HG02798 (cell line): ENCODE measurements around the gene CDKN2B.
"Not testable (repeated sequence)": the region's sequence is repeated elsewhere in the genome, so short reads cannot be mapped to it uniquely, and the experiment has no call there.

Source experiments
- ATAC-seq: cut with Tn5 transposase; IDR thresholded peaks from one replicate; pipeline ENCODE4 v1.9.1; 2021; ENCODE audit warnings: mild to moderate bottlenecking; ENCODE audit not compliant: unreplicated experiment, poor library complexity

CDKN2B gene, protein sequence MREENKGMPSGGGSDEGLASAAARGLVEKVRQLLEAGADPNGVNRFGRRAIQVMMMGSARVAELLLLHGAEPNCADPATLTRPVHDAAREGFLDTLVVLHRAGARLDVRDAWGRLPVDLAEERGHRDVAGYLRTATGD

DNA sequence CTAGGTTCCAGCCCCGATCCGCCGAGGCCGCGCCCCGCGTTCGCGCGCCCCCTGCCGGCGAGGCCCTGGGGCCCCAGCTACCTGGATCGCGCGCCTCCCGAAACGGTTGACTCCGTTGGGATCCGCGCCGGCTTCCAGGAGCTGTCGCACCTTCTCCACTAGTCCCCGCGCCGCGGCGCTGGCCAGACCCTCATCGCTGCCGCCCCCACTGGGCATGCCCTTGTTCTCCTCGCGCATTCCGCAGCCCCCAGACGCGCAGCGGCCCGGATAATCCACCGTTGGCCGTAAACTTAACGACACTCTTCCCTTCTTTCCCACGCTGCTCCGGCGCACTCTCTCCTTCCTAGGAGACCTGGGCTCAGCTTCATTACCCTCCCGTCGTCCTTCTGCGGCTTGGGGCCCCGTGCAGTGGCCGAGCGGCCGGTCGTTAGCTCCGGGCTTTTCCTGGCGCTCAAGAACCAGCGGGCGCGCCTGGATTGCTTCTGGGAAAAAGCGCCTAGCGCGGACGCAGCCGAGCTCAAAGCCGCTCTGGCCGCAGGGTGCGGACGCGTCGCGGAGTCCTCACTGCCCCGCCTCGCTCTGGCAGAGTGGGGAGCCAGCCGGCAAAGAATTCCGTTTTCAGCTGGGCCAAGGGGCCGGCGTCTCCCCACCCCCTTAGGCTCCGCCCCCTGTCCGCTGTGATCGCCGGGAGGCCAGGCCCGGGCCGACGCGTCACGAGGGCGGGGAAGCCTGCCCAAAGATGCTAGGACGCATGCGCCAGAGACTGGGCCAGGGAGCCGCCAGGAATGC lies at the start of gene CDKN2B:
CDKN2B (minus strand) TSS at position 589 of the 789 bp plus-strand sequence; CDS start at position 237, 352 bp downstream.
- peak; percentile 96 for ATAC-seq

DNA sequence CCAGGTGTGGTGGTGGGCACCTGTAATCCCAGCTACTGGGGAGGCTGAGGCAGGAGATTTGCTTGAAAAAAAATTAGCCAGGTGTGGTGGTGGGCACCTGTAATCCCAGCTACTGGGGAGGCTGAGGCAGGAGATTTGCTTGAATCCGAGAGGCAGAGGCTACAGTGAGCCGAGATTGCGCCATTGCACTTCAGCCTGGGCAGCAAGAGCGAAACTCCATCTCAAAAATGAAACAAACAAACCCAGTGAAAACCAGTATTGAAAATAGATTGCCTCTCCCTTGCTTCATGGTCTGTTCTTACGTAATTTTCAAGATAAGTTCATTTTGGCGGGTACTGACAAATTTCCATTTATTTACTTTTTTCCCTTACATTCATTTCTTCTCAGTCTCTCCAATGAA lies 48.9 kb upstream of the CDKN2B start:
- ATAC-seq = not testable (repeated sequence)

DNA sequence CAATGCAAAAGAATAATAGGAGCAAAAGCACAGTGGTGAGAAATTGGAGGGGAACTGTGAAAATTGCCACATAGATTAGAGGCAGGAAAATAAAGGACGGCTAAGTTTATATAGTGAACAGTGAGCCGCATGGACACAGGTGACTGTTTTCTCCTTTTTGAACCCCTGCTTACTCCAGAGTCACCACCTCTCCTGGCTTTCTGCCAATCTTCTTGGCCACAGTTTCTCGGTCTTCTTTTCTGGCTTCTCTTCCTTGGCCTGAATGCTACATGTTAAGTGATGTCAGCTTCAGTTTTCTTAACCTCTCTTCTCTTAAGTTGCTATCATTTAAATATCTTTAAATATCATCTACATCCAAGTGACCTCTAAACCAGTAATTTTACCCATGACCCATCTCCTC lies 47.3 kb upstream of the CDKN2B start:
- ATAC-seq = no peak

DNA sequence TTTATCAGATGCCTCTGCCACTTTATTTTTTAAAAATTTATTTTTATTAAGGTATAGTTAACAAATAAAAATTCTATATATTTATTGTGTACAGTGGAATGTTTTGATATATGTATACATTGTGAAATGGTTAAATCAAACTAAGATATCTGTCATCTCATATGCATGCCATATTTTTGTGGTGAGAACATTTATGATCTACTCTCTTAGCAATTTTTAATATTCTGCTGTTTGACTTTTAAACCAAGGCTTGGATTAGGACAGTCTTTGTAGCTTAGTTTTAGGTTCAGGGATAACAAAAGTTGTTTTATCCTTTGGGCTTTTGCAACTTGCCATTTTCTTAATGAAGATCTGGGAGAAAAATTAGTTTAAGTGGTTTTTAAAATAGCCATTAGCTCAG lies 46.0 kb upstream of the CDKN2B start:
- no peak for ATAC-seq

DNA sequence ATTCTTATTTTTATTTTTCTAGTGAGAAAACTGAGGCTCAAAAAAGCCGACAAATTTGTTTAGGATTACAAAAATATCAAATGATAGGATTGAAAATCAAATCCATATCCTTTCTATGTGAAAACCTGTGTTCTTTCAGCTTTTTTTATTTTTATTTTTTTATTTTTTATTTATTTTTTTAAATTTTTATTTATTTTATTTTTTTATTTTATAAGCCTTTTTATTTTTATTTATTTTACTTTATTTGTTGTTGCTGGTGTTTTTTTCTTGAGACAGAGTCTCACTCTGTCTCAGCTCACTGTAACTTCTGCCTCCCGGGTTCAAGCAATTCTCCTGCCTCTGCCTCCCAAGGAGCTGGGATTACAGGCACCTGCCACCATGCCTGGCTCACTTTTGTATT lies 45.4 kb upstream of the CDKN2B start:
- no peak for ATAC-seq

DNA sequence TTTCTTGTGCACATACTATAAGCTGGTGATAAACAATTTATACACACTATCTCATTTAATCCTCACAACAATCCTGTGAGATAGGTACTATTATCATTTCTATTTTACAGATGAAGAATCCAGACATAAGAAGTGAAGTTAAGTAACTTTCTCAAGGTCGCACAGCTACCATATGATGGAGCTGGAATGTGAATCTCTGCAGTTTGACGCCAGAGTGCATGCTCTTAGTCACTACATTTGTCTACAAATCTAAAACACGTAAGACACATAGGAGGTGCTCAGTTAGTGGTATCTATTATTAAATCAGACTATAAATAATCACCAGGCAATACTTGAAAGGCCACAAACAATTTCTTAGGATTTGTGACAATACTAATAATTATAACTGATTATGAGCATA lies 45.0 kb upstream of the CDKN2B start:
- ATAC-seq = no peak

DNA sequence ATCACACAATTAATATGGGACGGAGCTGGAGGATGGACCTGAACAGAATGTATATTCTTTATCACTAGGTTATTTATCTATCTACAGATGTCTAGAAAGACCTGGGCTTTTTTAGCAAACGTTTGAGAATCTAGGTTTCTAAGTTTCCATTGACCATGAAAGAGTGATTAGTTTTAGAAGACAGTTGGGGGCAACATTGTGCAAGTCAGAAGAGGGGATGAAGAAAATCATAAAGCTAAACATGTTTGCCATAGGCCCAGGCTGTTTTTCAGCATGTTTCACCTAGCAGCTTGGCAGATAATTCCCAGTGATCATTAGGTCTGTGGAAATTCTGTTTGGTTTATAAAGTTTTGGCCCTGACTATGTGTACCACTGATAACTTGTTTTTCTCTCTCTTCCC lies 44.1 kb upstream of the CDKN2B start:
- no peak for ATAC-seq

DNA sequence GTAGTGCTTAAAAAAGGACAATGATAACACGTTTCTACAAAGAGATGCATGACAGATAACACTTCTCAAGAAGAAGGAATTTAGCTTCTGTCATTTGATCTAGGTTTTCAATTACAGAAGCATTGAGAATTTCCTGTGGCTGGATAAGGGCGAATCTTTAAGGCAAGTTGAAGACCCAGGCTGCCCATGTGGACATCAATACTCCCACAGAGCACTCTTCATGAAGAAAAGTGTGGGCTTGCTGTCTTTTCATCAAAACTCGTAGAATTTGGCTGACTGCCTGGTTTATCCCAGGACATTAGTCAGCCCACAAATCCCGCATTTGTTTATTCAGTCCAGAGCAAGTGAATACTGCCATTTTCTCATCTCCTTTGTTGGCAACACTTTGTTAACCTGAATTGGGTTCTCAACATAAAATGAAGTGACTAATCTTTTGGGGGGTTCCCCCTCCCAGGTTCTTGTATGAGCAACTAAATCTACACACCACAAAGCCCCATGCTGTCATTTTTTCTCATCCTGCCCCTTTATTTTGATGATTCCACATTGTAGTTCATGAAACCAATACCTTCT lies 43.4 kb upstream of the CDKN2B start:
- peak; percentile 39 for ATAC-seq

DNA sequence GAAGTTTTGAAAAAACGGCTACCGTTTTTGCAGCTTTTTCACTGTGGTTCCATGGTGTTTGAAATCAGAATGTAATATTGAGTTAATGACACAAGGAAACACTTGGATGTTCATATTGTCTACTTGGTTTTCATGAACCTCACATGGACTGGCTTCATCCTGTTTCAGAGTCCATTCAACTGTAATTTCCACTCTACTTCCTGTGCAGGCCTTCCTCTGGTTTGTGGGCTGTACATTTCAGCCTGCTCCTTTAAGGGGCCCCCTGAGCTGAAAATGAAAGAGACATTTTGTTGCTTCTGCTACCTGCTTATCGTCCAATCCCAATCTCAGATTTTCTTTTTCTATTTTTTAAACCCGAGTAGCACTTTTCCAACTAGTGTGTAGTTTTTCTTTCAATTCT lies 41.8 kb upstream of the CDKN2B start:
- ATAC-seq = peak; percentile 65

DNA sequence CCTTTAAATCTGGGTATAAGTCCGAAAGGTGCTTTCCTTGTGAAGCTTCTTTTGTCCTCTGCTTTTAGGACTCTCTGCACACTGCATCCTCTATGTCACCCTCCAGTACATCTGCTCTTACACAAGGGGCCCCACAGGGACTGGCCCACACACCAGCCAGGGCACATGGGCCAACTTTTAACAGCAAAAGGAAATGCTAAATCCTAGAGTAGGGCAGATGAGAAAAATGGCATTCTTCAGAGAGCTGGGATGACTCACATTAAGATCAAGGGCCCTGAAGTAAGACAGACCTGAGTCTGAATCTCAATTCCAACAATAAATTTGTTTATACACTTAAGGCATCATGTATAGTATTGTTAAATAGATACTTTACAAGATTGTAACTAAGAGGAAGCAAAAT lies 40.3 kb upstream of the CDKN2B start:
- ATAC-seq = no peak

DNA sequence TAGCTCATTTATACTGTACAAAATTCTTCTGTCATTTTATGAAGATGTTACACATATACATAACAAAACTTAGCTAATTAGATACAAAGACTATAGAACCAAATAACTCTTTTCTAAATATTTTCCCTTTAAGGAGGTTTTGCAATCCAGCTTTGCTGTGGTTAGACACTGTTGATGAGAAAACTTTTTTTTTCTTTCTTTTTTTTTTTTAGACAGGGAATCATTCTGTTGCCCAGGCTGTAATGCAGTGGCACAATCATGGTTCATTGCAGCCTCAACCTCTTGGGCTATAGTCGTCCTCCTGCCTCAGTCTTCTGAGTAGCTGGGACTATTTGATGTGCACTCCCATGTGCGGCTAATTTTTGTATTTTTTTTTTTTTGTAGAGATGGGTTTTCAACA lies 38.5 kb upstream of the CDKN2B start:
- ATAC-seq = no peak

DNA sequence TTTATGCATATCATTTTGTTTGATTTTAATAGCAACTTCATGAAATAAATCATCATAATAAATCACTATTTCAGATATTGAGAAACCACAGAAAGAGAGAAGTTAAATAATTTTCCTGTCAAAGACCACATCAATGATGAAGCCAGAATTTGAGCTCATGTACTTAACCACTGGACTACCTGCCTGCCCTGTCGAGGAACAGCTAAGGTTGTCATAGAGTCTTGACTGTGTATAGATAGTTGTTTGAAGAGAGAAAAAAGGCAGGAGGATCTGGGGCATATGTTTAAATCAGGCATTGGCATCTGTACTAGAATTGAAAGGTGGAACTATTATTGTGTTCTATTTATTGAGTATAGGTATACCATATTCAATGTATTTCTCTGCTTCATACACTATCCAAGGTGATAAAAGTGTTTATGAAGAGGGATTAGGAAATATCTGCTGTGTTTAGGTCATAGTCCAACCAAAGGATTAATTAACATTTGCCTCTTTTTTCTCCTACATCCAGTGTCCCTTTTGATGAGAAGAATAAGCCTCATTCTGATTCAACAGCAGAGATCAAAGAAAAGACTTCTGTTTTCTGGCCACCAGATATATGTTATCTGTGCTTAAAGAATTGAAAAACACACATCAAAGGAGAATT lies 37.3 kb upstream of the CDKN2B start:
- no peak for ATAC-seq

DNA sequence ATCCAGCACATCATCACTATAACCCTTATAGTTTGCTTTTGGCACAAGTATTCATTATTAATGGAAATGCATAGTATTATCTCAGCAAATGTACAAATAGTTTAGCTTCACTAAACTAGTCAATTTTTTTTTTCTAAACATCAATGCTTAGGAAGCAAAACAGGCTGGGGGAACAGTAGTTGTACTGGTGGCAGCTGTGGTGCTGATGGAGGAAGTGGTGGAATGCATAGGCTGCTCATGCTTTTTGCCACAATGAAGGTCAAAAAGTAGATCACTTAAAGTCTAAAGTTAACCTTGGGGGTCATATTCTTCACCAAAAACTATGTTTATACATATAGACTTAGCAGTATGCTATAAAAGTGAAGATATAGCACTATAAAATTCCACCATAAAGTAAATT lies 36.3 kb upstream of the CDKN2B start:
- no peak for ATAC-seq

DNA sequence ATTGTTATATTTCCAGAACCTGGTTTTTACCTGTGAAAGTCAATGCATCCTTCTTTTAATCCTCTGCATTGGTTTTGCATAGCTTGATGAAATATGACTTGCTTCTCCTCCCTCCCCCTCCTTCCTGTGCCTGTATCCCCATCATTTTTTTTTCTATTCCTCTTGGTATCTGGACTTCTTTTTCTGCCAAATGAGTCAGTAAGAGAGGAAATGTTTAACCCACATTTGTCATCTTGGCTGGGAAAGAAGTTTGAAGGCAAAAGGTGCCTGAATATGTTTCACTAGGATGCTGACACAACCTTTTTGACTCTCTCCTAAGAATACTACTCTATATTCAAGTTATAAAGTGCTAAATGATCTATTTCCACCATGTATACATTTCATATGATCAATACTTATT lies 35.5 kb upstream of the CDKN2B start:
- no peak for ATAC-seq

DNA sequence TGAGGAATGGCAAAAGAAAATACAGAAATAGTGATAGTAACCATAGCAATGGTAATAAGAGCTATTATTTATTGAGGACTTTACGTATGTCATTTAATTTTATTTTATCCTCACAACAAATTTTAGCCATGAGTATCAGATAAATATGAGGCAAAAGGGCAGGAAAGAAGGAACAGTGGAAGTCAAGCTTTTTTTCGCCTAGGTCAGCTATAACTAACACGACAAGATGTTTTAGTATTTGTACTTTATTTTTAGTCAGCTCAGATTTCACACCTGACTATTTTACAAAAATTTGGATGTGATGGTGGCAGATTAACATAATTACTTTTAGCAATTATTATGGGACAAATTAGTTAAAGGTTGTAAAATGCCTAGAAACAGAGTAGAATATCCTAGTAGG lies 34.8 kb upstream of the CDKN2B start:
- no peak for ATAC-seq

DNA sequence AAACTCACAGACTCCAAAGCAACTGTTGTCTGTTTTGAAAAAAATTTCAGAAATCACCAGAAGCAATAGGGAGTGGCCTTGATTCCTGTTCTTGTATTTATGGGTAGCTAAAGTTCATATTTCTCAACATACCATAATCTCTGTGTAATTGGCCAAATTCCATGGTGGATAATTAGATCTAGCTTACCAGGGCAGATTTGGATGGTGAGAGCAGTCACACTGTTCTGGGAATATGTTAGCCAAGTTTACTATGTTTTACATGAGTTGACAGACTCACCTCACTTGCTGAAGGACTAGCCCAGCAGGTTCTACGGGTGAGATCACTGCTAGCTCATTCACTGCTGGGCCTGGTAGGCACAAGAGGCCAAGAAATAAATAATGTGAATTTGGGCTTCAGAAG lies 32.7 kb upstream of the CDKN2B start:
- no peak for ATAC-seq

DNA sequence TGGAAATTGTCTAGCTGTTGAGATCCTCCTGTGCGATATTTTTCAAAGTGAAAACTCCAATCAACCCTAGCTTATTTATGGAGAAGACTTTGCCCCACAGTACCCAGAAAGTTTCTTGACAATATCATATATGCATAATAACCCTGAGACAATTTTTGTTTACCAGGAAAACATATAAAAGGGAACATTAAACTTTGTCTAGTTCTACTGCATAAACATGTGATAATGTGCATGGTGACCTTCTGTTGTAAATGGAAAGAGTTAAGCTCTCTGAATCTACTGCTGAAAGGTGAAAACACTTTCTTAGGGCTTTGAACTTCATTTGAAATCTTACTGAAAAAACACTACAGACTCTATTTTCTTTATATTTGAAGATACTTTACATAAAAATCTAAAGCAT lies 32.2 kb upstream of the CDKN2B start:
- no peak for ATAC-seq

DNA sequence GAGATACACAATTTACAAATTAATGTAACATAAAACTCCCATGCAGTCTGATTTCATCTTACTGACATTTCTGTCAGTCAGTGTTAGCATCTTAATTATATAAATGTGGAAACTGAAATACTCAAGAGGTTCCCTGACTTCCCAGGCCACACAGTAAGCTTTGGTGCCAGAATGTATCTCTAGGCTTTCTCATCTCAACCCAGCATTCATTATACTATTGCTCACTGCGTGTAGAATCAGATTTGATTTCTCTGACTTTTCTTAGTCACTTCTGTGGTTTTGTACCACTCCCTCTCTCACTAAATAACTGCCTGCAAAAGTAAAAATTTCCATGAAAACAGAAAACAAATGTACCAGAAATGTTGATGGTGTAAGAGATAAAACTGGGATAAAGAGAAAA lies 31.7 kb upstream of the CDKN2B start:
- no peak for ATAC-seq

DNA sequence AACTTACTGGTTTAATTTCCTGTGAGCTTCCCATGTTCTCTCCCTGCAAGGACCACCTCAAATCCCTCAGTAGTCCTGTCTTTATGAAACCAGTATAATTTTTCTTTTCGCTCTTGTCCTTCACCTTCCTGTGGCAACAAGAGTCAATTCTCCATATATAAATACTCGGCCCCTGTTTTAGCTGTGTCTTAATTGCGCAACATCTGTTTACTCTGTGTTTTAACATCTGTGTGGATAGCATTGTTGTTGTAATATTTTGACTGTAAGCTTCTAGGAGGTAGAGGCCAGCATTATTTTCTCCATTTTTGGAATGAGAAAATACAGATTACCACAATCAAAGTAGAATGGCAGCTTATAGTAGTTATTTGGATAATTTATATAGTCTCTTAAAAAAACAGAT lies 30.2 kb upstream of the CDKN2B start:
- no peak for ATAC-seq

DNA sequence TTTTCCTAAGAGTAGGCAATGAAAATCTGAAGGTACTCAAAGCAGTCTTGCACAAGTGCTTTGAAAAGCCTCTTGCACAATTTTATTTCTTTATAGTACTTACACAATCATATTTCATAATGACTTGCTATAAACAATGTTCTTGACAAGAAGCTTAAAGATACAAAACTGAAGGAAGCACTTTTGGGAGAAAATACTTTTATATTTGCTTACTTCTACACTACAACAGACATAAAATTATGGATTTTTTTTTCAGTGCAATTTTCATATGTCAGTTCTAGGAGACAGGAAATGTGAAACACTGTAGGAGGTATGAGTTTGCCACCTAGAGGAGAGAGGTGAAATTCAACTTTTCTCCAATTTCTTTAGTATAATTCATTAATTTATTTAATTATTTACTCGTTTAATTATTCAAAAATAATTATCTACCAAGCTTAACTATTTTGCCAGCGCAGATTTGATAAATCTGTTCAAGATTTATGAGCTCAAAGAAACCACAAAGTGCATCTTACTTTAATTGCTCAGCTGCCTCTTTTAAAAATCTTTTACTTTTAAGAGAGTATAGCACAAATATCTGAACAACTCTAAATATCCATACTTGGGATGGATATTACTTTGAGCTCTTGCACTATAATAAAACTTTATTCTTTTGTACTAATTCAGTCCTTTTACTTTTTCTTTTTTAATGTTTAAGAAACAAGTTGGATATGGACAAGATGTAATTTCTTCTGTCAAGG lies 29.0 kb upstream of the CDKN2B start:
- no peak for ATAC-seq
